IPS-11a (cell line): ENCODE results near the gene TMEM179.

Experiments
- H3K4me3 ChIP-seq: one replicate; pipeline ENCODE4 v1.5.1; 2013; ENCODE audit warnings: low read depth, low read length, control low read depth

TMEM179 gene

GRCh38 chr14:104573930-104574329 is 30.6 kb downstream of the TMEM179 start:
- H3K4me3 ChIP-seq = no peak overlapping the region

GRCh38 chr14:104572668-104573067 is 31.9 kb downstream of the TMEM179 start:
- H3K4me3 ChIP-seq = no peak overlapping the region

GRCh38 chr14:104572024-104572626 is 32.4 kb downstream of the TMEM179 start:
- no peak overlapping the region for H3K4me3 ChIP-seq

- H3K4me3 ChIP-seq = no peak overlapping the region
Measured at GRCh38 chr14:104571246-104571645, 33.3 kb downstream of the TMEM179 start.

GRCh38 chr14:104569435-104569834 is 35.1 kb downstream of the TMEM179 start:
- H3K4me3 ChIP-seq = no peak overlapping the region

- H3K4me3 ChIP-seq = no peak overlapping the region
Measured at GRCh38 chr14:104568620-104569019, 36.0 kb downstream of the TMEM179 start.

- no peak overlapping the region for H3K4me3 ChIP-seq
Measured at GRCh38 chr14:104567957-104568225, 36.7 kb downstream of the TMEM179 start.

- H3K4me3 ChIP-seq = no peak overlapping the region
Measured at GRCh38 chr14:104567141-104567956, 37.2 kb downstream of the TMEM179 start.

- no peak overlapping the region for H3K4me3 ChIP-seq
Measured at GRCh38 chr14:104564744-104565679, 39.6 kb downstream of the TMEM179 start.

GRCh38 chr14:104563742-104564615 is 40.6 kb downstream of the TMEM179 start:
- no peak overlapping the region for H3K4me3 ChIP-seq

- no peak overlapping the region for H3K4me3 ChIP-seq
Measured at GRCh38 chr14:104563191-104563741, 41.3 kb downstream of the TMEM179 start.

GRCh38 chr14:104562606-104563005 is 42.0 kb downstream of the TMEM179 start:
- no peak overlapping the region for H3K4me3 ChIP-seq

- H3K4me3 ChIP-seq = no peak overlapping the region
Measured at GRCh38 chr14:104561632-104562495, 42.7 kb downstream of the TMEM179 start.

- H3K4me3 ChIP-seq = no peak overlapping the region
Measured at GRCh38 chr14:104561124-104561557, 43.4 kb downstream of the TMEM179 start.

- no peak overlapping the region for H3K4me3 ChIP-seq
Measured at GRCh38 chr14:104560586-104560945, 44.0 kb downstream of the TMEM179 start.

GRCh38 chr14:104559804-104560585 is 44.6 kb downstream of the TMEM179 start:
- H3K4me3 ChIP-seq = no peak overlapping the region

GRCh38 chr14:104559028-104559803 is 45.4 kb downstream of the TMEM179 start:
- H3K4me3 ChIP-seq = no peak overlapping the region
